HUES6 (cell line): ENCODE measurements around the gene CFAP52.
"Not testable (repeated sequence)": the region's sequence is repeated elsewhere in the genome, so short reads cannot be mapped to it uniquely, and the experiment has no call there.

ENCODE experiments used
- H3K27ac ChIP-seq: 2 replicates; pipeline ENCODE4 v1.7.0; 2013; ENCODE audit warnings: low read depth, mild to moderate bottlenecking, low read length, inconsistent platforms
- H3K27me3 ChIP-seq: 2 replicates; pipeline ENCODE4 v1.6.1; 2013; ENCODE audit warnings: low read length; ENCODE audit not compliant: control insufficient read depth, insufficient read depth
- H3K36me3 ChIP-seq: 2 replicates; pipeline ENCODE4 v1.6.1; 2013; ENCODE audit warnings: low read length; ENCODE audit not compliant: control insufficient read depth, insufficient read depth
- H3K4me1 ChIP-seq: 2 replicates; pipeline ENCODE4 v1.6.1; 2013; ENCODE audit warnings: low read length; ENCODE audit not compliant: control insufficient read depth, insufficient read depth
- H3K4me3 ChIP-seq: 2 replicates; pipeline ENCODE4 v1.5.1; 2013; ENCODE audit warnings: low read depth, low read length
- H3K9ac ChIP-seq: one replicate; pipeline ENCODE4 v1.6.1; 2013; ENCODE audit warnings: mild to moderate bottlenecking, low read length
- H3K9me3 ChIP-seq: 2 replicates; pipeline ENCODE4 v1.6.1; 2013; ENCODE audit warnings: low read depth, low read length; ENCODE audit not compliant: control insufficient read depth, insufficient read depth

The CFAP52 gene

DNA sequence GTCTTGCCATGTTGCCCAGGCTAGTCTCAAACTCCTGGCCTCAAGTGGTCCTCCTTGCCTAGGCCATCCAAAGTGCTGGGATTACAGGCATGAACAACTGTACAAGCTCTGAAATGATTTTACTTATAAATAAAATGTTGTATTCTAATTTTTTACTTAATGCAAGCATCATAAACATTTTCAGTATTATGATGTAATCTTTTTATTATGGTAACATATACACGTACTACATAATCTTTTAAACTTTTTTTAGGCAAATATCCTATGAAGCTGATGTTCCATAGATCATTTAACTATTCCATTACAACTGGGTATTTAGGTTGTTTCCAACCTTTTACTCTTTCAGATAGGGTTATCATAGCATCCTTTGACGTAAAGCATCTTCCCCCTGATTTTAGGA is 35.1 kb downstream of the CFAP52 start:
- Histone ChIP-seq H3K4me1 (no peaks in the 10 kb centered on the region), H3K9ac (no peak overlapping the region), H3K4me3 (no peak overlapping the region), H3K9me3 (peaks cover 4% of the 10 kb centered on the region; the same call in 1 of the 2 replicates), H3K27ac (no peak overlapping the region), H3K36me3 (no peaks in the 10 kb centered on the region), H3K27me3 (no peaks in the 10 kb centered on the region)

GRCh38 chr17:9612006-9612405 is 35.6 kb downstream of the CFAP52 start:
- no peak overlapping the region for H3K4me3 ChIP-seq
- H3K27ac ChIP-seq = no peak overlapping the region
- no peaks in the 10 kb centered on the region for H3K4me1 ChIP-seq
- no peak overlapping the region for H3K9ac ChIP-seq
- H3K27me3 ChIP-seq = no peaks in the 10 kb centered on the region
- no peaks in the 10 kb centered on the region for H3K36me3 ChIP-seq
- H3K9me3 ChIP-seq = peaks cover 4% of the 10 kb centered on the region; the same call in 1 of the 2 replicates

- H3K9me3 ChIP-seq = peaks cover 4% of the 10 kb centered on the region; the same call in 1 of the 2 replicates
- no peaks in the 10 kb centered on the region for H3K36me3 ChIP-seq
- no peak overlapping the region for H3K9ac ChIP-seq
- H3K27me3 ChIP-seq = no peaks in the 10 kb centered on the region
- no peak overlapping the region for H3K27ac ChIP-seq
- no peaks in the 10 kb centered on the region for H3K4me1 ChIP-seq
- H3K4me3 ChIP-seq = no peak overlapping the region
These were observed 39.0 kb downstream of the CFAP52 start for GRCh38 chr17:9615486-9615885.

DNA sequence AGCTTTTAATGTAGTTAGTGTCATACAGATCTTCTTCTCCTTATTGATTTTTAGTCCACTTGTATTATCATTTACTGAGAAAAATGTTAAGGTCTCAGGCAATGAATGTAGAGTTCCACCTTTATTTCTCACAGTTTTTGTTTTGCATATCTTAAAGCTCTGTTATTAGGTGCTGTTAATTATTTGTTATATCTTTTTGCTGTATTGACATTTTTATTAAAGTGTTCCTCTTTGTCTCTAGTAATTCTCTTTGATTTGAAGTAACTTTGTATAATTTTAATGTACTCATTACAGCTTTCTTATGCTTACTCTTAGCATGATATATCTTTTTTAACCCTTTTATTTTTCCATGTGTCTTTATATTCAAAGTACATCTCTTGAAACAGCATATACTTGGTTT is 46.5 kb downstream of the CFAP52 start:
- Histone ChIP-seq H3K4me1 (no peaks in the 10 kb centered on the region), H3K27me3 (no peaks in the 10 kb centered on the region), H3K9me3 (peaks cover 14% of the 10 kb centered on the region; the same call in 1 of the 2 replicates), H3K36me3 (no peaks in the 10 kb centered on the region), H3K9ac (no peak overlapping the region), H3K27ac (no peak overlapping the region), H3K4me3 (no peak overlapping the region)

DNA sequence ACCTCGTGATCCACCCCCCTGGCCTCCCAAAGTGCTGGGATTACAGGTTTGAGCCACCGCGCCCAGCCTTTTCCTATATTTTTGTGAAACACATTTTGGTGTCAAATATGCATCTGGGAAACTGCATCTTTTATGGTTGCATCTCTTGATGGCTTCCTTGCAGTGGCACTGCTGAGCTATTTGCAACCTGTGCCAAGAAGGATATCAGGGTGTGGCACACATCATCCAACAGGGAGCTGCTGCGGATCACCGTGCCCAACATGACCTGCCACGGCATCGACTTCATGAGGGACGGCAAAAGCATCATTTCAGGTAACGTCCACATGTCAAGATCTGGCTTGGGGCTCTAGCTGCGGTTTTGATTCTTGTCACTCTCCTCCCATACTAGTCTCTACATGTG is 52.1 kb downstream of the CFAP52 start:
- H3K9ac ChIP-seq = no peak overlapping the region
- H3K27ac ChIP-seq = no peak overlapping the region
- H3K4me3 ChIP-seq = no peak overlapping the region
- H3K36me3 ChIP-seq = no peaks in the 10 kb centered on the region
- H3K27me3 ChIP-seq = no peaks in the 10 kb centered on the region
- H3K9me3 ChIP-seq = peaks cover 3% of the 10 kb centered on the region; the same call in 1 of the 2 replicates
- H3K4me1 ChIP-seq = no peaks in the 10 kb centered on the region

- no peaks in the 10 kb centered on the region for H3K27me3 ChIP-seq
- H3K4me3 ChIP-seq = no peak overlapping the region
- H3K27ac ChIP-seq = no peak overlapping the region
- H3K4me1 ChIP-seq = no peaks in the 10 kb centered on the region
- no peaks in the 10 kb centered on the region for H3K9me3 ChIP-seq
- no peaks in the 10 kb centered on the region for H3K36me3 ChIP-seq
- H3K9ac ChIP-seq = no peak overlapping the region
These were observed 56.3 kb downstream of the CFAP52 start for GRCh38 chr17:9632741-9633140.

DNA sequence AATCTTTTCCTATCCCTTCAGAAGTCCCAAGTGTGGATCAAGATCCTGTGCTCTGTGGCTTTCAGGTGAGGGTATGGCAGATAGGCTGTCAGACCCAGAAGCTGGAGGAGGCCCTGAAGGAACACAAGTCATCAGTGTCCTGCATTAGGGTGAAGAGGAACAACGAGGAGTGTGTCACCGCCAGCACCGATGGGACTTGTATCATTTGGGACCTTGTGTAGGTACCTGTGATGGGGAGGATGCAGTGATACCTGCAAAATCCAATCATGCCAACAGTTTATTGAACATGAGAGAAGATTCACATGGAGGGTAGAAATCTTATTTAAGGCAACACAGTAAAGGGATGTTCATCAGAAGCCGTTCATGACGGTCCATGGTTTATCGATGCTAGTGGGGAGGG is 58.9 kb downstream of the CFAP52 start:
- Histone ChIP-seq H3K36me3 (no peaks in the 10 kb centered on the region), H3K9ac (no peak overlapping the region), H3K27ac (no peak overlapping the region)

GRCh38 chr17:9636501-9636900 is 60.1 kb downstream of the CFAP52 start:
- Histone ChIP-seq H3K4me1 (no peaks in the 10 kb centered on the region), H3K9ac (no peak overlapping the region), H3K9me3 (no peaks in the 10 kb centered on the region), H3K27ac (no peak overlapping the region), H3K4me3 (no peak overlapping the region), H3K27me3 (no peaks in the 10 kb centered on the region), H3K36me3 (no peaks in the 10 kb centered on the region)

More for the DNA sequence above, 58.9 kb downstream of the CFAP52 start:
- H3K4me3 ChIP-seq = no peak overlapping the region
- no peaks in the 10 kb centered on the region for H3K9me3 ChIP-seq
- no peaks in the 10 kb centered on the region for H3K27me3 ChIP-seq
- H3K4me1 ChIP-seq = no peaks in the 10 kb centered on the region

DNA sequence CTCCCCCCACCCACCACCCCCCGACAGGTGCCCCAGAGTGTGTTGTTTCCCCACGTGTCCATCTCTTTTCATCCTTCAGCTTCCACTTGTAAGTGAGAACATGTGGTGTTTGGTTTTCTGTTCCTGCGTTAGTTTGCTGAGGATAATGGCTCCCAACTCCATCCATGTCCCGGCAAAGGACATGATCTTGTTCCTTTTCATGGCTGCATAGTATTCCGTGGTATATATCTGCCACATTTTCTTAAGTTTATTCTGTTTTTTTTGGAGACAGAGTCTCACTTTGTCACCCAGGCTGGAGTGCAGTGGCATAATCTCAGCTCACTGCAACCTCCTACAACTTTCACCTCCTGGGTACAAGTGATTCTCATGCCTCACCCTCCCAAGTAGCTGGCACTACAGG is 63.9 kb downstream of the CFAP52 start:
- not testable (repeated sequence) for H3K27ac ChIP-seq, H3K9ac ChIP-seq, H3K27me3 ChIP-seq, H3K9me3 ChIP-seq, H3K4me3 ChIP-seq, H3K36me3 ChIP-seq, H3K4me1 ChIP-seq

- Histone ChIP-seq H3K36me3 (no peaks in the 10 kb centered on the region), H3K4me3 (no peak overlapping the region), H3K9ac (no peak overlapping the region), H3K27ac (no peak overlapping the region), H3K4me1 (peaks cover 9% of the 10 kb centered on the region), H3K9me3 (no peaks in the 10 kb centered on the region), H3K27me3 (peaks cover 10% of the 10 kb centered on the region)
These were observed 67.2 kb downstream of the CFAP52 start for GRCh38 chr17:9643611-9644010.

GRCh38 chr17:9644910-9645751 is 68.7 kb downstream of the CFAP52 start, which contains the start of gene USP43:
TSS of gene USP43 (plus strand) at chr17:9645517. CDS start at chr17:9645633, 116 bp downstream.
- peaks cover 10% of the 10 kb centered on the region for H3K27me3 ChIP-seq
- peaks cover 12% of the 10 kb centered on the region for H3K4me1 ChIP-seq
- peak within 1 kb of the TSS; percentile 71 for H3K4me3 ChIP-seq
- peak within 1 kb of the TSS; percentile 81 for H3K9ac ChIP-seq
- H3K36me3 ChIP-seq = no peaks in the 10 kb centered on the region
- H3K27ac ChIP-seq = peak within 1 kb of the TSS; percentile 48
- no peaks in the 10 kb centered on the region for H3K9me3 ChIP-seq
